Stimulated activated CD4-positive, alpha-beta T cell treated with anti-CD3 and anti-CD28 coated beads, Interleukin-4, amount 100 ng/mL, for 48 hours (primary cell): ENCODE measurements around the gene PAN2.
"Not testable (repeated sequence)": the region's sequence is repeated elsewhere in the genome, so short reads cannot be mapped to it uniquely, and the experiment has no call there.

ENCODE experiments used
- DNase-seq, 2 donors: peaks; one replicate each; pipeline ENCODE4 v3.0.0-alpha.2; 2020; ENCODE audit warnings: low read depth in 2 of 2

PAN2 gene

GRCh38 chr12:56311003-56311402 lies 22.8 kb downstream of the PAN2 start:
- DNase-seq = no peak

GRCh38 chr12:56308714-56309113 lies 25.1 kb downstream of the PAN2 start:
- DNase-seq = no peak

- no peak for DNase-seq
These were observed 26.4 kb downstream of the PAN2 start for GRCh38 chr12:56307221-56307965.

GRCh38 chr12:56304872-56305590 lies 28.8 kb downstream of the PAN2 start:
- no peak for DNase-seq

- DNase-seq = no peak
These were observed 29.5 kb downstream of the PAN2 start for GRCh38 chr12:56304276-56304675.

- DNase-seq = no peak
These were observed 32.9 kb downstream of the PAN2 start for GRCh38 chr12:56300644-56301464.

GRCh38 chr12:56299853-56300643 lies 33.8 kb downstream of the PAN2 start, which contains the start of gene CS:
CS (minus strand) TSS chr12:56300330; CDS start chr12:56300201, 129 bp downstream.
- peak; percentile 97 to 98 for DNase-seq

- no peak for DNase-seq
These were observed 34.4 kb downstream of the PAN2 start for GRCh38 chr12:56299308-56299852.

- DNase-seq = no peak
These were observed 35.0 kb downstream of the PAN2 start for GRCh38 chr12:56298828-56299227.

GRCh38 chr12:56297400-56297799 lies 36.4 kb downstream of the PAN2 start:
- DNase-seq = no peak

GRCh38 chr12:56296295-56296694 lies 37.5 kb downstream of the PAN2 start:
- no peak for DNase-seq

GRCh38 chr12:56293795-56294194 lies 40.0 kb downstream of the PAN2 start:
- no peak for DNase-seq

- DNase-seq = no peak
These were observed 45.0 kb downstream of the PAN2 start for GRCh38 chr12:56288705-56289387.

GRCh38 chr12:56286044-56286830 lies 47.6 kb downstream of the PAN2 start:
- DNase-seq = no peak

GRCh38 chr12:56284263-56284662 lies 49.5 kb downstream of the PAN2 start:
- not testable (repeated sequence) for DNase-seq

GRCh38 chr12:56282579-56282978 lies 51.2 kb downstream of the PAN2 start:
- no peak for DNase-seq

GRCh38 chr12:56282030-56282429 lies 51.8 kb downstream of the PAN2 start:
- DNase-seq = no peak

- DNase-seq = no peak
These were observed 53.0 kb downstream of the PAN2 start for GRCh38 chr12:56280849-56281248.

GRCh38 chr12:56278905-56279304 lies 54.9 kb downstream of the PAN2 start:
- DNase-seq = no peak

- DNase-seq = no peak
These were observed 59.5 kb downstream of the PAN2 start for GRCh38 chr12:56274299-56274698.
